ENCODE data around the gene ITCH.
"Not testable (repeated sequence)": the region's sequence is repeated elsewhere in the genome, so short reads cannot be mapped to it uniquely, and the experiment has no call there.

Gene ITCH

GRCh38 chr20:34344238-34344637 is 18.8 kb upstream of the ITCH start:
- DNase-seq = no peak

GRCh38 chr20:34345402-34345736 is 17.7 kb upstream of the ITCH start:
- no peak for DNase-seq

- peak; percentile 21 for DNase-seq
Observed at GRCh38 chr20:34345839-34346532, 17.1 kb upstream of the ITCH start.

- not testable (repeated sequence) for DNase-seq
Observed at GRCh38 chr20:34346533-34346865, 16.6 kb upstream of the ITCH start.

DNA sequence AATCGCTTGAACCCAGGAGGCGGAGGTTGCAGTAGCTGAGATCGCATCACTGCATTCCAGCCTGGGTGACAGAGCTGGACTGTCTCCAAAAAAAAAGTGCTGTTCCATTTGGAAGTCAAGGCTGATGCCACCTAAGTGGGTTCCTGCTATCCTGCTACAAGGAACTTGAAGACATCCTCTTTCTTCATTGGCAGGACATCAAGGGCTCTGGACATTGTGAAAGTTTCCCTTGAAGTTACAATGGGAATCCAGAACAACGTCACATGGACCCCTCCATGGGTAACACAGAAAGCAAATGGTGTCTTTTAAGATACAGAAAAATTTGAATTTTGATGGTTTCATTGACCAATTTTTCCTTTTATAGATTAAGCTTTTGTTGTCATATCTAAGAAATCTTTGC is 15.5 kb upstream of the ITCH start:
- DNase-seq = no peak

DNA sequence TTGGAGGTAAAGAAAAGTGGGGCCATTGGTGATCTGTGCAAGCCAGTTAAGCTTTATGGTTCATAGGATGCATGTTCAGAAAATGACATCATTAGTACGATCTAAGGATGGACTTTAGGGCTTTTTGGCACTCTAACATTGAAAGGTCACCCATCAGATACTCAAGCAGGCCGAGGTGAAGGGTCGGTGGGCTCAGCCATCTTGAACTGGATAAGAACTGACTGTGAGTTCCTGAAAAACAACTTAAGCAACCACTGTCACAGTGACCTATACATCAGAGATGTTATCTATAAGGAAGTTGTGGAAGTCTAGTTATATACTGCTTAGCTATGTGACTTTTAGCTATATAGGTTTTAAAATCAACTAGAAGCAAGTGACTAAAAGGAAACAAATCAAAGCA is 13.0 kb upstream of the ITCH start:
- DNase-seq = no peak

DNA sequence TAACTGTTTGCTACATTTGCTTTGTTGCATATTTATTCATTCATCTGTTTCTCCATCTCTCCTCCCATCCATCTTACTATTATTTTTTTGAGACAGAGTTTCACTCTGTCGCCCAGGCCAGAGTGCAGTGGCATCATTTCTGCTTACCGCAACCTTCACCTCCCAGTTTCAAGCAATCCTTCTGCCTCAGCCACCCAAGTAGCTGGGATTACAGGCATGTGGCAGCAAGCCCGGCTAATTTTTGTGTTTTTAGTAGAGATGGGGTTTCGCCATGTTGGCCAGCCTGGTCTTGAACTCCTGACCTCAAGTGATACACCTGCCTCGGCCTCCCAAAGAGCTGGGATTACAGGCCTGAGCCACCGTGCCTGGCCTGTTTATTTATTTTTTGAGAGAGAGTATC is 9.6 kb upstream of the ITCH start:
- not testable (repeated sequence) for DNase-seq

DNA sequence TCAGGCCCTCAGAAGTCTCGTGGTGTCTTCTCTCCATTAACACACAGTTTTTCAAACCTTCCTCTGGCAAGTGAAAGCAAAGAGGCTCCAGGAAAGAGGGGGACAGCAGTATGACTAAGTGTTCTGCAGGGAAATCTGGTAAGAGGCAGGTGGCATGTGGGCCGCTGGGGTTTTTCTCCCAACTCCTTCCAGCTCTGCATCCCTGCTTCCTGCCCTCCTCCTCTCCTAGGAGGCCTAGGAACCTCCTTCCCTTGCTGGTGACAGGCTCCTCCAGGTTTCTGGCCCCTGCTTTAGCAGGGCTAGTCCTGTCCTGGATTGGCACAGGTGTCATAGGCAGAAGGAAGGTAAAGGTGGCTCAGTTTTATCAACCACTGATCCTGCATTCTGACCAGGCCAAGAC is 7.6 kb upstream of the ITCH start:
- no peak for DNase-seq

- DNase-seq = not testable (repeated sequence)
Observed at GRCh38 chr20:34359729-34360128, 3.3 kb upstream of the ITCH start.

- no peak for DNase-seq
Observed at GRCh38 chr20:34362502-34363061, 491 bp upstream of the ITCH start.

- no peak for DNase-seq
Observed at GRCh38 chr20:34363465-34364222, 571 bp downstream of the ITCH start.

GRCh38 chr20:34364223-34364506 is 1.1 kb downstream of the ITCH start:
- no peak for DNase-seq

- no peak for DNase-seq
Observed at GRCh38 chr20:34365765-34366213, 2.7 kb downstream of the ITCH start.

DNA sequence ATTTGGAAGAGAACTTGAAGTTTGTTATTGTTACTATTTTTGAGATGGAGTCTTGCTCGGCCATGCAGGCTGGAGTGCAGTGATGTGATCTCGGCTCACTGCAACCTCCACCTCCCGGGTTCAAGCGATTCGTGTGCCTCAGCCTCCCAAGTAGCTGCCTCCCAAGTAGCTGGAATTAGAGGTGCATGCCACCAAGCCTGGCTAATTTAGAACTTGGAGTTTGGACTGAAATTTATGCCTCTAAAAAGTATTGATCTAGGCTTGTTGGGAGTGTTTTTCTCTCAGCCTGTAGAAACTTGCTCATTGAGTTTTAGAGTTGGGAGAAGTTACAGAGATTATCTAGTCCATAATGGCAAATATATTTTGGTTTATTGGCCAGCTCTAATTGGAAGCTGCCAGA is 4.1 kb downstream of the ITCH start:
- DNase-seq = no peak

GRCh38 chr20:34367911-34368310 is 4.8 kb downstream of the ITCH start:
- DNase-seq = not testable (repeated sequence)

- no peak for DNase-seq
Observed at GRCh38 chr20:34368547-34368946, 5.5 kb downstream of the ITCH start.

DNA sequence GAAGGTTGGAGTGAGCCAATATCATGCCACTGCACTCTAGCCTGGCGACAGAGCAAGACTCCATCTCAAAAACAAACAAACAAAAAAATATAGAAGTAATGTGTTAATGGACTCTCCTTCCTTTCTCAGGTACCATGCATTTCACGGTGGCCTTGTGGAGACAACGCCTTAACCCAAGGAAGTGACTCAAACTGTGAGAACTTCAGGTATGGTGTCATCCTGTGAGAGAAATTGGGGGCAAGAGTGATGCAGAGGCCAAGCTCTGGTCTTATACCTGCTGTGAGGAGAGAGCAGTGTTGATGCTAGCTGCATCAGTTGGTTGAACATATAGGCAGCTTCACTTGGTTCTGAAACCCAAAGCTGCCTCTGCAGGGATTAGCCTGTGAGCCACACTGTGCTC is 6.2 kb downstream of the ITCH start:
- no peak for DNase-seq

DNA sequence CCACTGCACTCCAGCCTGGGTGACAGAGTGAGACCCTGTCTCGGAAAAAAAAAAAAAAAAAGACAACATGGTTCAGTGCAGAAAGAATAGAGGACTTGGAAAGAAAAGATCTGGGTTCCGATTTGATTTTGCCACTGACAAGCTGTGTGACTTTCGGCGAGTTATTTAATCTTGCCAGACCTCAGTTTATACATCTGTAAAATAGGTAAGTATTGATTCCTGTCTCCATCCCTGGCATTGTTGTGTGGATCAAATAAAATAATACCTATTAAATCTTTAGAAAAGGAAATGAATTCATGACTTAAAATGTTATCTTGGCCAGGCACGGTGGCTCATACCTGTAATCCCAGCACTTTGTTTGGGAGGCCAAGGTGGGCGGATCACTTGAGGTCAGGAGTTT is 7.0 kb downstream of the ITCH start:
- DNase-seq = no peak

DNA sequence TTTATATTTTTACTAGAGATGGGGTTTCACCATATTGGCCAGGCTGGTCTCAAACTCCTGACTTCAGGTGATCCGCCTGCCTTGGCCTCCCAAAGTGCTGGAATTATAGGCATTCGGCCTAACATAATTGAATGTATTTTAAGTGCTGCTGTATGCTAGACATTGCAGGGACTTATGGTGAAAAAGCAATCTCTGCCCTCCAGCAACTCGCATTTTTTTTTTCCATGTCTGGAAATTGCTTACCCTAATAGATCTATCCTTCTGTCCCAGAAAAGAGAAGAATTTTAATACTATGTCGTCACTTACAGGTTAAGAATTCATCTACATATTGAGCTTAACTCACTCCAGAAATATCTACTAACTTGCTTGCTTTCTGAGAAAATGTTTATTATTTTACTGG is 10.4 kb downstream of the ITCH start:
- no peak for DNase-seq

- DNase-seq = no peak
Observed at GRCh38 chr20:34374209-34374760, 11.2 kb downstream of the ITCH start.

GRCh38 chr20:34375977-34376430 is 12.9 kb downstream of the ITCH start:
- DNase-seq = no peak

GRCh38 chr20:34377072-34377847 is 14.2 kb downstream of the ITCH start:
- no peak for DNase-seq

GRCh38 chr20:34382174-34382573 is 19.1 kb downstream of the ITCH start:
- no peak for DNase-seq
